Activated CD4-positive, alpha-beta T cell treated with anti-CD3 and anti-CD28 coated beads, Interleukin-2, amount 50 U/mL, for 16 hours (primary cell): ENCODE data around the gene GALNT10.

ENCODE experiments used
- DNase-seq: peaks from one replicate; pipeline ENCODE4 v3.0.0-alpha.2; 2020

GALNT10 gene

GRCh38 chr5:154179846-154180710 is 10.5 kb upstream of the GALNT10 start:
- DNase-seq = peak; percentile 63

DNA sequence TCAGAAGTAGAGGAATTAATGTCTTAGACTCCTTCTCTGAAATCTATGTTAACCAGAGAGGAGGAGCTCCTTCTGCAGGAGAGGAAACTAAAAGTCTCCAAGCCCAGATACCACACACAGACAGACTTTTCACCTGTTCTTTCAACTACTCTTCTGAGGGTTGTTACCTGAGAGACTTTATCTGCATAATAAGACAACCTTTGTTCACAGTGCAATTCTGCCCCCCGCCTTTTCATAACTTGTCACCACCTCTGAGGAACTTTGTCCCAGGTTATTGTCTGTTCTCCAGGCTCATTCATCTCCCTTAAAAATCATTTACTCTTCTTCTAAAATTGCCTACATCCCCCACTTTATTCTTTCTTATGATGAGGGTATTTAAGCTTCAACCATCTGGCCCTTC is 9.4 kb upstream of the GALNT10 start:
- DNase-seq = no peak

- no peak for DNase-seq
Measured at GRCh38 chr5:154189256-154189818, 1.2 kb upstream of the GALNT10 start.

DNA sequence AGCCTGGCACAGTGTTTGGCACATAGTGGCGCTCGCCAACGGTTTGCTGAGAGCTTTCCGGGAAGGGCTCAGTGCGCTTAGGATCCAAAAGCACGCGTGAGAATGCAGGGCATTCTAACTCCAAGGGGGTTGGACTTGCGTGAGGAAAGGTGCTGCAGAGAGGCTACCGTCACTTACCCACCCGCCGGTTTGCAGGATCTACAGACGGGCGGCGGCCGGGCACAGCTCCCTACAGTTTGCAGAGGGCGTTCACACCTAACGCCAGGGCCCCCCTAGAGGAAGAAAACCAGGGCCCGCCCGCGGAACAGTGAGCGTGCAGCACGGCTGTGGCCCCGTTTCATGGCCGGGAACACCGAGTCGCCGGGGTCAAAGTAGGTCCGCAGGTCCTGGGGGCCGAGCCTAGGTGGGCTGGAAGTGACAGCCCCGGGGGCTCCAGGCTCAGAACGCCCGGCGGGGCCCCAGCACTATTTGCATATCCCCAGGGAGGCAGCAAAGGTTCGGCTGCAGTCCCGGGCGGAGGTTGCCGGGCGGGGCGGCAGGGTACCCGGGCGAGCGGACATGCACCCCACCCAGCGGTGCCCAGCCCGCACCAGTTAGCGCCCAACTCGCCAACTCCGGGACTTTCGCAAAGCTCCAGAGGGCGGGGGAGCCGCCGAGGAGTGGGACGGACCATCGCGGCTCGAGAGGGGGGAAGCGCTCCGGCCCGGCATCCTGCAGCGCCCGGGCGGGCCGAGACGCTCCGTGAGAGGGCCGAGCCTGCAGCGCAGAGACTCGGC is 526 bp upstream of the GALNT10 start:
- peak; percentile 83 for DNase-seq

- DNase-seq = no peak
Measured at GRCh38 chr5:154191467-154192261, 1.1 kb downstream of the GALNT10 start.

DNA sequence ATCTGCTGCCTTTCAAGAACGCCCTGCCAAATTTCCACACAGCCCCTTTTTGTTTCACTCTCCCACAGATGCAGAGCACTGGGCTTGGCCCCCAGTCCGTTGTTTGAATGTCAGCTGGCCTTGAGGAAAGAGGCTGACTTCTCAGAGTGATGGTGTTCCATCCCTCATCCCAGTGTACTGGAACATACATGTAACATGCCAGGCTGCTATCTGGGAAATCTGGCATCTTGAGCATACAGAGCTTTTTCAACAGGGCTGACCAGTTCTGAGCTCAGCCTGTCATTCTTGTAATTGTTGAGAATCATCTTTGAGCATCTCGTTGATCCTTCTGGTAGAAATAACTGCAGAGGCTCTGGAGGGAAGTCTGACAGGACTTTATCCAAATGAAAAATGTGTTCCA is 2.8 kb downstream of the GALNT10 start:
- DNase-seq = no peak

DNA sequence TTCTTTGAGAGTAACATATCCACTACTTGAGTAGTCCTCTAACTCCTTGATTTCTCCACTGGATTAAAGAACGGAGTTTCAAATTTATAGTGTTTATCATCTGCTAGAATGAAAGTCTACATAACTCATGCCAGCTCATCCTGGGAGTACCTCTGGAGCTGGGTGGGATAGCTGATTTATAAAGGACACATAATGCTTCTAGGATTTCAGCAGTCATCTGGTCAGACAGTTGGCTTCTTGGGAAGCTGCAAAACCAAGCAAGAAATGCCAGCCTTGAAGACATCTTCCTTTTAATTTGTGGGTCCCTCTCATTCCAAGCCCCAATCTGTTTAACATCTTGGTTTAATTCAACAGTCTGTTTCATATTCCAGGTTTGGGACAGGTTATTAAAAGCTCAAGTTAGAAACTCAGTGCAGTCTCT is 3.2 kb downstream of the GALNT10 start:
- no peak for DNase-seq

- no peak for DNase-seq
Measured at GRCh38 chr5:154194345-154195329, 4.1 kb downstream of the GALNT10 start.

- DNase-seq = peak; percentile 39
Measured at GRCh38 chr5:154196281-154196680, 5.7 kb downstream of the GALNT10 start.

- DNase-seq = no peak
Measured at GRCh38 chr5:154196955-154197652, 6.6 kb downstream of the GALNT10 start.

DNA sequence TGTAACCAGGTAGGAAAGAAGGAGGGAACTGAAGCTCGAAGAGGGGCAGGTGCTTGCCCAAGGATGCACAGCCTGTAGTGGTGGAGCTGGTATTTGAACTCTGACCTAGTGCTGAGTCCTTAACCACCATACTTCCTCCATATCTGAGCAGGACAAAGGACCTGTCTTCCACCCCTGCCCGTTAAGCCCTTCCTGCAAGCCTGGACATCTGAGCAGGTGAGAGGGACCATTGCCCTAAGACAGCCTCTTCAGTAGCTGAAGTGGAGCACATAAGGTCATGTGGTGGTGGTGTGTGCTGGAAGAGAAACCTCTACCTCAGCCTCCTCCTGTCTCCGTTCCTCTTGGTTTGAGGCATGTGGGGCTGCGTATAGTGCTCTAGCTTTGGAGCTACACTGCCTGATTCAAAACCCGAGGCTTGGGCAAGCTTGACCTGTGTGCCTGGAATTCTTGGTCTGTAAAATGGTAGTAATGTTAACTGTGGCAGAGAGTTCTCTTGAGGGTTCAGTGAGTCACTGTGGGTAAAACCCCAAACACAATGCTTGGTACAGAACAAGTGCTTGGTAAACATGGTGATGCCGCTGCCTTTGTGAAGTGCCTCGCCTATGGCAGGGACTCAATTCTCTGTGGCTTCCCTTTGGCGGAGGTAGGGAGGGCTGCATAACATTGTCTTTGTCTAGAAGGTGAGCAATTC is 7.4 kb downstream of the GALNT10 start:
- peak; percentile 83 for DNase-seq

GRCh38 chr5:154198611-154199230 is 8.2 kb downstream of the GALNT10 start:
- no peak for DNase-seq

- DNase-seq = no peak
Measured at GRCh38 chr5:154199263-154199662, 8.7 kb downstream of the GALNT10 start.

DNA sequence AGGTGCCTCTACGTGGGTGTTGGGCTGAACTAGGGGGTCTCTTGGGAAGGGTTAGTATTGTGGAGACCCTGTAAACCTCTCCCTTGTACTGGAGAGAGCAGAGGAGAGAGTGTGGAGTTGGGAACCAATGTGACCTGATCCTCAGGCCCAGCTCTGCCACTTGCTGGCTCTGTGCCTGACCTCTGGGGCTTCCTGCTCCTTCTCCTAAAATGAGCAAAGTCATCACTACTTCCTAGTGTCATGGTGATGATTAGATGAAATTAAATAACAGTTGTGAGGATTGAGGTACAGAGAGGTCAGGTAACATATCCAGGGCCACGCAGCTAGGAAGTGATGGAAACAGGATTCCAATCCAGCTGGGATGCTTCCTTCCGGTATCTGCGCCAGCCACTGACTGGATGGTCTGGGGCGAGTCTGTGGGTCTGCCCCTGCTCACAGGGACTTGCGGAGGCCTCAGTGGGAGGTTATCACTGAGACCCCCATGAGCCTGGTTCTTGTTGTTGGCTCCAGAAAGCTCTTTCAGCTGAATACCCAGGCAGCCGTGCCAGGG is 9.2 kb downstream of the GALNT10 start:
- no peak for DNase-seq

GRCh38 chr5:154200221-154200620 is 9.7 kb downstream of the GALNT10 start:
- no peak for DNase-seq

GRCh38 chr5:154201108-154201769 is 10.7 kb downstream of the GALNT10 start:
- no peak for DNase-seq

GRCh38 chr5:154202379-154203260 is 12.1 kb downstream of the GALNT10 start:
- DNase-seq = peak; percentile 58
